ENCODE measurements around the gene FOXP1.

DNA sequence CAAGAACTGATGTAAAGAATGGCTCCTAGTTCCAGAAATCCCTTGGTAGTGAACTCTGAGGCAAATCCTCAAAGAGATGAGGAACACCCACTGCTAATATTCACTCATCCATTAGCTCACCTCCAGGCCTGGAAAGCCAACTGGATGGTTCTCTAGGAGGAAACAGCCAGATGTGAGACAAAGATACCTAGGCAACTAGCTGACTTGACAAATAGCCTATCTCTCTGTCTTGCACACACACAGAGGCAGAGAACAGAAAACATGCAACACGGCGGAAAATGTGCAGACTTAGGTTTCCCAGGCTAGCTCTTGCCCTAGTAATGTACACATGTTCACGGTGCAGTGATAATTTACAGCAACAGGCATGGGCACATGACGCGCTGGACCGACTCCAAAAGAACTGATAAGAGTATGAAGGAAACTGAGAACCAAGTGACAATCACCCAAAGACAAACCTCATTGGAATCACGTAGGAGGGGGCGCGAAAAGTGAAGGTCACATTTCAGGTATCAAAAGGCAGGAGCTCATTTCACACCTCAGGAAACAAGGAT is 318.1 kb downstream of the FOXP1 start:
- TF ChIP-seq PHTF2 (CRISPR knock-in tag; IDR thresholded peaks at IDR 0.05) (no peak), YY1 (IDR thresholded peaks at IDR 0.05; ENCODE audit: borderline replicate concordance in 1 of 3, control insufficient read depth in 1 of 3, extremely low read depth in 1 of 3, insufficient read depth in 3 of 3, insufficient read length in 1 of 3, insufficient replicate concordance in 2 of 3, low read depth in 1 of 3, low read length in 2 of 3) (no peak), FOS (IDR thresholded peaks at IDR 0.05; ENCODE audit: extremely low read depth, insufficient read length) (no peak), RAD51 (IDR thresholded peaks at IDR 0.05; ENCODE audit: borderline replicate concordance, low read depth) (no peak), ZNF444 (CRISPR knock-in tag; IDR thresholded peaks at IDR 0.05) (no peak), SAFB2 (IDR thresholded peaks at IDR 0.05; ENCODE audit: borderline replicate concordance, low read depth, low read length, severe bottlenecking) (no peak), ZBTB34 (CRISPR knock-in tag; IDR thresholded peaks at IDR 0.05) (no peak), LEF1 (IDR thresholded peaks at IDR 0.05) (no peak), ARNT (IDR thresholded peaks at IDR 0.05) (no peak), DACH1 (IDR thresholded peaks at IDR 0.05; ENCODE audit: partially characterized antibody) (no peak)
- TF ChIP-seq, protein P1, sequence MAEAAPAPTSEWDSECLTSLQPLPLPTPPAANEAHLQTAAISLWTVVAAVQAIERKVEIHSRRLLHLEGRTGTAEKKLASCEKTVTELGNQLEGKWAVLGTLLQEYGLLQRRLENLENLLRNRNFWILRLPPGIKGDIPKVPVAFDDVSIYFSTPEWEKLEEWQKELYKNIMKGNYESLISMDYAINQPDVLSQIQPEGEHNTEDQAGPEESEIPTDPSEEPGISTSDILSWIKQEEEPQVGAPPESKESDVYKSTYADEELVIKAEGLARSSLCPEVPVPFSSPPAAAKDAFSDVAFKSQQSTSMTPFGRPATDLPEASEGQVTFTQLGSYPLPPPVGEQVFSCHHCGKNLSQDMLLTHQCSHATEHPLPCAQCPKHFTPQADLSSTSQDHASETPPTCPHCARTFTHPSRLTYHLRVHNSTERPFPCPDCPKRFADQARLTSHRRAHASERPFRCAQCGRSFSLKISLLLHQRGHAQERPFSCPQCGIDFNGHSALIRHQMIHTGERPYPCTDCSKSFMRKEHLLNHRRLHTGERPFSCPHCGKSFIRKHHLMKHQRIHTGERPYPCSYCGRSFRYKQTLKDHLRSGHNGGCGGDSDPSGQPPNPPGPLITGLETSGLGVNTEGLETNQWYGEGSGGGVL (CRISPR knock-in tag; IDR thresholded peaks at IDR 0.05) = no peak
- TF ChIP-seq, protein P2, sequence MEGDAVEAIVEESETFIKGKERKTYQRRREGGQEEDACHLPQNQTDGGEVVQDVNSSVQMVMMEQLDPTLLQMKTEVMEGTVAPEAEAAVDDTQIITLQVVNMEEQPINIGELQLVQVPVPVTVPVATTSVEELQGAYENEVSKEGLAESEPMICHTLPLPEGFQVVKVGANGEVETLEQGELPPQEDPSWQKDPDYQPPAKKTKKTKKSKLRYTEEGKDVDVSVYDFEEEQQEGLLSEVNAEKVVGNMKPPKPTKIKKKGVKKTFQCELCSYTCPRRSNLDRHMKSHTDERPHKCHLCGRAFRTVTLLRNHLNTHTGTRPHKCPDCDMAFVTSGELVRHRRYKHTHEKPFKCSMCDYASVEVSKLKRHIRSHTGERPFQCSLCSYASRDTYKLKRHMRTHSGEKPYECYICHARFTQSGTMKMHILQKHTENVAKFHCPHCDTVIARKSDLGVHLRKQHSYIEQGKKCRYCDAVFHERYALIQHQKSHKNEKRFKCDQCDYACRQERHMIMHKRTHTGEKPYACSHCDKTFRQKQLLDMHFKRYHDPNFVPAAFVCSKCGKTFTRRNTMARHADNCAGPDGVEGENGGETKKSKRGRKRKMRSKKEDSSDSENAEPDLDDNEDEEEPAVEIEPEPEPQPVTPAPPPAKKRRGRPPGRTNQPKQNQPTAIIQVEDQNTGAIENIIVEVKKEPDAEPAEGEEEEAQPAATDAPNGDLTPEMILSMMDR (IDR thresholded peaks at IDR 0.05 in 2 of 3, conservative IDR thresholded peaks at IDR 0.05 in 1 of 3; ENCODE audit: insufficient read depth in 2 of 3, low read depth in 1 of 3, low read length in 3 of 3) = no peak
